ENCODE data around the gene CLASRP.

GRCh38 chr19:45086480-45086879, 47.6 kb downstream of the CLASRP start:
- TF ChIP-seq CTCF (IDR thresholded peaks at IDR 0.05 in 2 of 3, conservative IDR thresholded peaks at IDR 0.05 in 1 of 3; ENCODE audit: borderline replicate concordance in 1 of 3, insufficient read depth in 1 of 3, low read depth in 2 of 3, low read length in 2 of 3) (no peak), JUND (IDR thresholded peaks at IDR 0.05) (no peak), POLR2A (IDR thresholded peaks at IDR 0.05; ENCODE audit: borderline replicate concordance, extremely low read depth, insufficient read depth, insufficient read length) (no peak), CBX3 (IDR thresholded peaks at IDR 0.05; ENCODE audit: low read depth) (no peak), POLR2AphosphoS5 (IDR thresholded peaks at IDR 0.05; ENCODE audit: low read depth, low read length) (no peak), EZH2phosphoT487 (IDR thresholded peaks at IDR 0.05; ENCODE audit: borderline replicate concordance) (no peak), REST (IDR thresholded peaks at IDR 0.05; ENCODE audit: low read depth) (no peak), MAX (IDR thresholded peaks at IDR 0.05) (no peak), EZH2 (IDR thresholded peaks at IDR 0.05) (no peak), TCF7L2 (IDR thresholded peaks at IDR 0.05; ENCODE audit: borderline replicate concordance, extremely low read depth, insufficient read depth, insufficient read length) (no peak), RAD21 (IDR thresholded peaks at IDR 0.05; ENCODE audit: low read depth) (no peak), ATF3 (IDR thresholded peaks at IDR 0.05) (no peak)

All from HCT116 (cell line).